Esophagus muscularis mucosa (tissue), 3 donors: ENCODE data around the gene VWA7.

Source experiments
- POLR2A ChIP-seq: fragments of 450-650 bp; IDR thresholded peaks from one replicate; pipeline ENCODE4 v1.6.1; 2017; ENCODE audit warnings: antibody characterized with exemption, moderate library complexity, mild to moderate bottlenecking, low read depth
- TF ChIP-seq, protein P1 (sequence below), 3 experiments: fragments of 200-600 bp in 2 of 3; fragments of 450-650 bp in 1 of 3; sonication (generic) in 2 of 3; IDR thresholded peaks; one replicate each; pipeline ENCODE4 v1.5.1; 2017 to 2019; ENCODE audit warnings: antibody characterized with exemption in 3 of 3, mild to moderate bottlenecking in 2 of 3, moderate library complexity in 1 of 3

DNA sequence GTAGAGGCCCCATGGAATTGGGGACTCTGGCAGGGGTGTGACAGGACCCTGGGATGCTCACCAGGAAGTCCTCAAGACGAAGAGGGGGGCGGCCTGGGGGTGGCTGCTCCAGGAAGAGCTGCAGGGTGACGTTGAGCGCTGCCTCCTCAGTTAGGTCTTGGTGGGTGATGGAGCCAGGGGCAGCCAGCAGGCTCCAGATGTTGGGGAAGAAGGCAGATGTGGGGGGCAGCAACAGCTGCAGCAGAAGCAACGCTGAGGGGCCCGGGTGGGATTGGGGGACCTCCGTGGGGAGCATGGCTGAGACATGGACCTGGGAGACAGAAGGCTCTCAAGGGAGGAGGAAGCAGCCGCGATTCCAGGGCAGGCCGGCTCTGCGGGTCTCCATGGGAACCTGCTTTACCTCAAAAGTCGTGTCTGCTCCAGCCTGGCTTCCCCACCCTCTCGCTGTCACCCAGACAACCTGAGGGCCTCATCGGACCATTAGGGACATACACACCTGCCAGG is 591 bp downstream of the VWA7 start:
- TF ChIP-seq, protein P1, sequence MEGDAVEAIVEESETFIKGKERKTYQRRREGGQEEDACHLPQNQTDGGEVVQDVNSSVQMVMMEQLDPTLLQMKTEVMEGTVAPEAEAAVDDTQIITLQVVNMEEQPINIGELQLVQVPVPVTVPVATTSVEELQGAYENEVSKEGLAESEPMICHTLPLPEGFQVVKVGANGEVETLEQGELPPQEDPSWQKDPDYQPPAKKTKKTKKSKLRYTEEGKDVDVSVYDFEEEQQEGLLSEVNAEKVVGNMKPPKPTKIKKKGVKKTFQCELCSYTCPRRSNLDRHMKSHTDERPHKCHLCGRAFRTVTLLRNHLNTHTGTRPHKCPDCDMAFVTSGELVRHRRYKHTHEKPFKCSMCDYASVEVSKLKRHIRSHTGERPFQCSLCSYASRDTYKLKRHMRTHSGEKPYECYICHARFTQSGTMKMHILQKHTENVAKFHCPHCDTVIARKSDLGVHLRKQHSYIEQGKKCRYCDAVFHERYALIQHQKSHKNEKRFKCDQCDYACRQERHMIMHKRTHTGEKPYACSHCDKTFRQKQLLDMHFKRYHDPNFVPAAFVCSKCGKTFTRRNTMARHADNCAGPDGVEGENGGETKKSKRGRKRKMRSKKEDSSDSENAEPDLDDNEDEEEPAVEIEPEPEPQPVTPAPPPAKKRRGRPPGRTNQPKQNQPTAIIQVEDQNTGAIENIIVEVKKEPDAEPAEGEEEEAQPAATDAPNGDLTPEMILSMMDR (IDR thresholded peaks at IDR 0.05), result no peak
- no peak for TF ChIP-seq POLR2A
